WTC11 (cell line): ENCODE measurements around the gene GNB5.

Experiments
- FOXK1 ChIP-seq: sonication (generic); formaldehyde crosslinking; IDR thresholded peaks from 2 replicates; pipeline ENCODE4 v1.8.0; 2022; ENCODE audit warnings: mild to moderate bottlenecking, moderate library complexity, missing genetic modification reagents
- NR3C1 ChIP-seq: sonication (generic); formaldehyde crosslinking; conservative IDR thresholded peaks from 2 replicates; pipeline ENCODE4 v1.8.1; 2023; ENCODE audit warnings: low read depth, mild to moderate bottlenecking, missing genetic modification reagents
- PREB ChIP-seq: sonication (generic); formaldehyde crosslinking; IDR thresholded peaks from 2 replicates; pipeline ENCODE4 v1.8.1; 2022; ENCODE audit warnings: mild to moderate bottlenecking, missing genetic modification reagents, moderate library complexity, borderline replicate concordance
- SP1 ChIP-seq: sonication (generic); formaldehyde crosslinking; conservative IDR thresholded peaks from 2 replicates; pipeline ENCODE4 v1.8.1; 2022; ENCODE audit warnings: missing genetic modification reagents
- TP53 ChIP-seq: sonication (generic); formaldehyde crosslinking; IDR thresholded peaks from 2 replicates; pipeline ENCODE4 v1.8.1; 2023; ENCODE audit warnings: mild to moderate bottlenecking, missing genetic modification reagents
- ZNF138 ChIP-seq: sonication (generic); formaldehyde crosslinking; conservative IDR thresholded peaks from 2 replicates; pipeline ENCODE4 v1.8.1; 2022; ENCODE audit warnings: mild to moderate bottlenecking, moderate library complexity, missing genetic modification reagents
- TF ChIP-seq, protein P1 (sequence below): sonication (generic); formaldehyde crosslinking; IDR thresholded peaks from 2 replicates; pipeline ENCODE4 v1.8.0; 2022; ENCODE audit warnings: mild to moderate bottlenecking, missing genetic modification reagents
- TF ChIP-seq, protein P2 (sequence below): sonication (generic); formaldehyde crosslinking; IDR thresholded peaks from 2 replicates; pipeline ENCODE4 v1.8.1; 2023; ENCODE audit warnings: mild to moderate bottlenecking, missing genetic modification reagents, moderate library complexity
- TF ChIP-seq, protein P3 (sequence below): sonication (generic); formaldehyde crosslinking; IDR thresholded peaks from 2 replicates; pipeline ENCODE4 v1.8.0; 2022; ENCODE audit warnings: mild to moderate bottlenecking, missing genetic modification reagents
- TF ChIP-seq, protein P4 (sequence below): sonication (generic); formaldehyde crosslinking; IDR thresholded peaks from 2 replicates; pipeline ENCODE4 v1.8.1; 2022; ENCODE audit warnings: low read depth, missing genetic modification reagents, borderline replicate concordance
- TF ChIP-seq, protein P5 (sequence below): sonication (generic); formaldehyde crosslinking; IDR thresholded peaks from 2 replicates; pipeline ENCODE4 v1.8.1; 2022; ENCODE audit warnings: low read depth, mild to moderate bottlenecking, moderate library complexity, missing genetic modification reagents, borderline replicate concordance
- TF ChIP-seq, protein P6 (sequence below): sonication (generic); formaldehyde crosslinking; IDR thresholded peaks from 2 replicates; pipeline ENCODE4 v1.8.0; 2022; ENCODE audit warnings: missing genetic modification reagents
- TF ChIP-seq, protein P7 (sequence below): fragments of 200-600 bp; IDR thresholded peaks from 2 replicates; pipeline ENCODE4 v1.8.0; 2022; ENCODE audit warnings: antibody characterized with exemption

GRCh38 chr15:52080706-52081392, 110.3 kb downstream of the GNB5 start:
- TF ChIP-seq, protein P1, sequence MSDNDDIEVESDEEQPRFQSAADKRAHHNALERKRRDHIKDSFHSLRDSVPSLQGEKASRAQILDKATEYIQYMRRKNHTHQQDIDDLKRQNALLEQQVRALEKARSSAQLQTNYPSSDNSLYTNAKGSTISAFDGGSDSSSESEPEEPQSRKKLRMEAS (CRISPR knock-in tag), result no peak
- TF ChIP-seq, protein P2, sequence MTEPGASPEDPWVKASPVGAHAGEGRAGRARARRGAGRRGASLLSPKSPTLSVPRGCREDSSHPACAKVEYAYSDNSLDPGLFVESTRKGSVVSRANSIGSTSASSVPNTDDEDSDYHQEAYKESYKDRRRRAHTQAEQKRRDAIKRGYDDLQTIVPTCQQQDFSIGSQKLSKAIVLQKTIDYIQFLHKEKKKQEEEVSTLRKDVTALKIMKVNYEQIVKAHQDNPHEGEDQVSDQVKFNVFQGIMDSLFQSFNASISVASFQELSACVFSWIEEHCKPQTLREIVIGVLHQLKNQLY, result no peak
- TF ChIP-seq TP53 (CRISPR knock-in tag) (no peak), ZNF138 (CRISPR knock-in tag) (no peak), PREB (no peak), SP1 (CRISPR knock-in tag) (no peak), FOXK1 (CRISPR knock-in tag) (no peak), NR3C1 (CRISPR knock-in tag) (no peak)
- TF ChIP-seq, protein P3, sequence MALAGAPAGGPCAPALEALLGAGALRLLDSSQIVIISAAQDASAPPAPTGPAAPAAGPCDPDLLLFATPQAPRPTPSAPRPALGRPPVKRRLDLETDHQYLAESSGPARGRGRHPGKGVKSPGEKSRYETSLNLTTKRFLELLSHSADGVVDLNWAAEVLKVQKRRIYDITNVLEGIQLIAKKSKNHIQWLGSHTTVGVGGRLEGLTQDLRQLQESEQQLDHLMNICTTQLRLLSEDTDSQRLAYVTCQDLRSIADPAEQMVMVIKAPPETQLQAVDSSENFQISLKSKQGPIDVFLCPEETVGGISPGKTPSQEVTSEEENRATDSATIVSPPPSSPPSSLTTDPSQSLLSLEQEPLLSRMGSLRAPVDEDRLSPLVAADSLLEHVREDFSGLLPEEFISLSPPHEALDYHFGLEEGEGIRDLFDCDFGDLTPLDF (CRISPR knock-in tag), result no peak
- TF ChIP-seq, protein P4, sequence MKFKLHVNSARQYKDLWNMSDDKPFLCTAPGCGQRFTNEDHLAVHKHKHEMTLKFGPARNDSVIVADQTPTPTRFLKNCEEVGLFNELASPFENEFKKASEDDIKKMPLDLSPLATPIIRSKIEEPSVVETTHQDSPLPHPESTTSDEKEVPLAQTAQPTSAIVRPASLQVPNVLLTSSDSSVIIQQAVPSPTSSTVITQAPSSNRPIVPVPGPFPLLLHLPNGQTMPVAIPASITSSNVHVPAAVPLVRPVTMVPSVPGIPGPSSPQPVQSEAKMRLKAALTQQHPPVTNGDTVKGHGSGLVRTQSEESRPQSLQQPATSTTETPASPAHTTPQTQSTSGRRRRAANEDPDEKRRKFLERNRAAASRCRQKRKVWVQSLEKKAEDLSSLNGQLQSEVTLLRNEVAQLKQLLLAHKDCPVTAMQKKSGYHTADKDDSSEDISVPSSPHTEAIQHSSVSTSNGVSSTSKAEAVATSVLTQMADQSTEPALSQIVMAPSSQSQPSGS (CRISPR knock-in tag), result no peak
- TF ChIP-seq, protein P5, sequence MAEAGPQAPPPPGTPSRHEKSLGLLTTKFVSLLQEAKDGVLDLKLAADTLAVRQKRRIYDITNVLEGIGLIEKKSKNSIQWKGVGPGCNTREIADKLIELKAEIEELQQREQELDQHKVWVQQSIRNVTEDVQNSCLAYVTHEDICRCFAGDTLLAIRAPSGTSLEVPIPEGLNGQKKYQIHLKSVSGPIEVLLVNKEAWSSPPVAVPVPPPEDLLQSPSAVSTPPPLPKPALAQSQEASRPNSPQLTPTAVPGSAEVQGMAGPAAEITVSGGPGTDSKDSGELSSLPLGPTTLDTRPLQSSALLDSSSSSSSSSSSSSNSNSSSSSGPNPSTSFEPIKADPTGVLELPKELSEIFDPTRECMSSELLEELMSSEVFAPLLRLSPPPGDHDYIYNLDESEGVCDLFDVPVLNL (CRISPR knock-in tag), result no peak
- TF ChIP-seq, protein P6, sequence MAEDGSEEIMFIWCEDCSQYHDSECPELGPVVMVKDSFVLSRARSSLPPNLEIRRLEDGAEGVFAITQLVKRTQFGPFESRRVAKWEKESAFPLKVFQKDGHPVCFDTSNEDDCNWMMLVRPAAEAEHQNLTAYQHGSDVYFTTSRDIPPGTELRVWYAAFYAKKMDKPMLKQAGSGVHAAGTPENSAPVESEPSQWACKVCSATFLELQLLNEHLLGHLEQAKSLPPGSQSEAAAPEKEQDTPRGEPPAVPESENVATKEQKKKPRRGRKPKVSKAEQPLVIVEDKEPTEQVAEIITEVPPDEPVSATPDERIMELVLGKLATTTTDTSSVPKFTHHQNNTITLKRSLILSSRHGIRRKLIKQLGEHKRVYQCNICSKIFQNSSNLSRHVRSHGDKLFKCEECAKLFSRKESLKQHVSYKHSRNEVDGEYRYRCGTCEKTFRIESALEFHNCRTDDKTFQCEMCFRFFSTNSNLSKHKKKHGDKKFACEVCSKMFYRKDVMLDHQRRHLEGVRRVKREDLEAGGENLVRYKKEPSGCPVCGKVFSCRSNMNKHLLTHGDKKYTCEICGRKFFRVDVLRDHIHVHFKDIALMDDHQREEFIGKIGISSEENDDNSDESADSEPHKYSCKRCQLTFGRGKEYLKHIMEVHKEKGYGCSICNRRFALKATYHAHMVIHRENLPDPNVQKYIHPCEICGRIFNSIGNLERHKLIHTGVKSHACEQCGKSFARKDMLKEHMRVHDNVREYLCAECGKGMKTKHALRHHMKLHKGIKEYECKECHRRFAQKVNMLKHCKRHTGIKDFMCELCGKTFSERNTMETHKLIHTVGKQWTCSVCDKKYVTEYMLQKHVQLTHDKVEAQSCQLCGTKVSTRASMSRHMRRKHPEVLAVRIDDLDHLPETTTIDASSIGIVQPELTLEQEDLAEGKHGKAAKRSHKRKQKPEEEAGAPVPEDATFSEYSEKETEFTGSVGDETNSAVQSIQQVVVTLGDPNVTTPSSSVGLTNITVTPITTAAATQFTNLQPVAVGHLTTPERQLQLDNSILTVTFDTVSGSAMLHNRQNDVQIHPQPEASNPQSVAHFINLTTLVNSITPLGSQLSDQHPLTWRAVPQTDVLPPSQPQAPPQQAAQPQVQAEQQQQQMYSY, result no peak
- TF ChIP-seq, protein P7, sequence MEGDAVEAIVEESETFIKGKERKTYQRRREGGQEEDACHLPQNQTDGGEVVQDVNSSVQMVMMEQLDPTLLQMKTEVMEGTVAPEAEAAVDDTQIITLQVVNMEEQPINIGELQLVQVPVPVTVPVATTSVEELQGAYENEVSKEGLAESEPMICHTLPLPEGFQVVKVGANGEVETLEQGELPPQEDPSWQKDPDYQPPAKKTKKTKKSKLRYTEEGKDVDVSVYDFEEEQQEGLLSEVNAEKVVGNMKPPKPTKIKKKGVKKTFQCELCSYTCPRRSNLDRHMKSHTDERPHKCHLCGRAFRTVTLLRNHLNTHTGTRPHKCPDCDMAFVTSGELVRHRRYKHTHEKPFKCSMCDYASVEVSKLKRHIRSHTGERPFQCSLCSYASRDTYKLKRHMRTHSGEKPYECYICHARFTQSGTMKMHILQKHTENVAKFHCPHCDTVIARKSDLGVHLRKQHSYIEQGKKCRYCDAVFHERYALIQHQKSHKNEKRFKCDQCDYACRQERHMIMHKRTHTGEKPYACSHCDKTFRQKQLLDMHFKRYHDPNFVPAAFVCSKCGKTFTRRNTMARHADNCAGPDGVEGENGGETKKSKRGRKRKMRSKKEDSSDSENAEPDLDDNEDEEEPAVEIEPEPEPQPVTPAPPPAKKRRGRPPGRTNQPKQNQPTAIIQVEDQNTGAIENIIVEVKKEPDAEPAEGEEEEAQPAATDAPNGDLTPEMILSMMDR, result no peak
